ENCODE results near the gene CELF1. TPM values are rescaled to one million over a fixed set of nuclear protein-coding genes. Genes with fewer than 3 reads are reported as not detected.

Gene CELF1
- total and polyA plus RNA-seq, 2 donors (not counting 1 experiment from before 2014, with no cell fraction given), result 81.1 to 100 TPM

DNA sequence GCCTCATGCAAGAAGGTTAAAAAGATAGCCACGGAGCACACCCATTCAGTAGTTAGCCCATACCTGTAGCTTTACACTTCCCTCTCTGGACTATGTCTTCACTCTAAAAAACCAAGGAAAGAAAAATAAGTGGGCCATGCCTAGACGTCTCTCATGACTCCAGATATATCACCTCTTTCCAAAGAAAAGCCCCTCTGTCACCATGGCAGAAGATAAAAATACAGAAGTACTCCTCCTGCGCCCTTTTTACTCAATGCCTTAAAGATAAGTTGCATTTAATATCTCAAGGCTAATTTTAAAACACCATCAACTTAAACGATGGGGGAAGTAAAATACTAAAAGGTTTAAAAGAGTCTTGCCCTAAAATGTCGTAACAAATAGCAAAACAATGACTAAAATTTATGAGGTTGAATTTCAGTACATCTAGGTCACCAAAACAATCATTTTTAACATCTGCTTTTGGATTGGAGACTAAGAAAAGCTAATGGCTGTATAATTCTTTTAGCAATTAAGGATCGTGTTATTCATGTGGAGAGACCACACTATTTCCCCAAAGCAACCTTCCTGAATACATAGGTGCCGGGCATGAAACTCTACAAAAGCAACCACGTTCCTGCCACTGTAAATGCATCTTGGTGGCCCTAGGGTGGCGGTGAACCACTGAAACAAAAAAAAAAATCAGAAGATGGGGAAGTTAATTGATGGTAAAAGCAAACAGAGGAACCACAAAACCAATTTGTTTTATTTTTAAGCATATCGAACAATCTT, 46.0 kb downstream of the CELF1 start:
- Histone ChIP-seq H3K4me1 (ENCODE audit: control insufficient read depth, extremely low read depth, insufficient read depth, low read length) (peaks cover 23% of the 10 kb centered on the region), H4K20me1 (ENCODE audit: control insufficient read depth, extremely low read depth, insufficient read depth, low read length) (no peaks in the 10 kb centered on the region), H3K27me3 (ENCODE audit: control insufficient read depth, insufficient read depth, low read length) (no peaks in the 10 kb centered on the region), H3K36me3 (ENCODE audit: control insufficient read depth, insufficient read depth, low read length) (no peaks in the 10 kb centered on the region), H3K9me3 (ENCODE audit: control insufficient read depth, insufficient read depth, low read depth, low read length) (no peaks in the 10 kb centered on the region), H3K27ac (ENCODE audit: insufficient read depth, low read length) (peak overlapping the region; percentile 4), H3K4me2 (ENCODE audit: extremely low read depth, insufficient read depth, low read length) (no peak overlapping the region), H3K4me3 (replicated peaks in 1 of 4; ENCODE audit: control extremely low read depth in 1 of 4, insufficient read depth in 1 of 4, low read depth in 3 of 4, low read length in 4 of 4) (no peak overlapping the region), H3K9ac (ENCODE audit: insufficient read depth, low read length) (no peak overlapping the region), H2AFZ (ENCODE audit: low read length) (no peak overlapping the region), H3K79me2 (ENCODE audit: control insufficient read depth, insufficient read depth, low read length) (peaks cover 79% of the 10 kb centered on the region)
- TF ChIP-seq EZH2 (IDR thresholded peaks at IDR 0.05; ENCODE audit: low read length, missing control alignments), result no peak
- TF ChIP-seq, protein P1, sequence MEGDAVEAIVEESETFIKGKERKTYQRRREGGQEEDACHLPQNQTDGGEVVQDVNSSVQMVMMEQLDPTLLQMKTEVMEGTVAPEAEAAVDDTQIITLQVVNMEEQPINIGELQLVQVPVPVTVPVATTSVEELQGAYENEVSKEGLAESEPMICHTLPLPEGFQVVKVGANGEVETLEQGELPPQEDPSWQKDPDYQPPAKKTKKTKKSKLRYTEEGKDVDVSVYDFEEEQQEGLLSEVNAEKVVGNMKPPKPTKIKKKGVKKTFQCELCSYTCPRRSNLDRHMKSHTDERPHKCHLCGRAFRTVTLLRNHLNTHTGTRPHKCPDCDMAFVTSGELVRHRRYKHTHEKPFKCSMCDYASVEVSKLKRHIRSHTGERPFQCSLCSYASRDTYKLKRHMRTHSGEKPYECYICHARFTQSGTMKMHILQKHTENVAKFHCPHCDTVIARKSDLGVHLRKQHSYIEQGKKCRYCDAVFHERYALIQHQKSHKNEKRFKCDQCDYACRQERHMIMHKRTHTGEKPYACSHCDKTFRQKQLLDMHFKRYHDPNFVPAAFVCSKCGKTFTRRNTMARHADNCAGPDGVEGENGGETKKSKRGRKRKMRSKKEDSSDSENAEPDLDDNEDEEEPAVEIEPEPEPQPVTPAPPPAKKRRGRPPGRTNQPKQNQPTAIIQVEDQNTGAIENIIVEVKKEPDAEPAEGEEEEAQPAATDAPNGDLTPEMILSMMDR (conservative IDR thresholded peaks at IDR 0.05 in 1 of 2, IDR thresholded peaks at IDR 0.05 in 1 of 2; ENCODE audit: low read depth in 1 of 2, low read length in 2 of 2), result no peak
- peak in 1 of 2 donors; percentile 32 for DNase-seq (ENCODE audit: low read depth in 2 of 2)

DNA sequence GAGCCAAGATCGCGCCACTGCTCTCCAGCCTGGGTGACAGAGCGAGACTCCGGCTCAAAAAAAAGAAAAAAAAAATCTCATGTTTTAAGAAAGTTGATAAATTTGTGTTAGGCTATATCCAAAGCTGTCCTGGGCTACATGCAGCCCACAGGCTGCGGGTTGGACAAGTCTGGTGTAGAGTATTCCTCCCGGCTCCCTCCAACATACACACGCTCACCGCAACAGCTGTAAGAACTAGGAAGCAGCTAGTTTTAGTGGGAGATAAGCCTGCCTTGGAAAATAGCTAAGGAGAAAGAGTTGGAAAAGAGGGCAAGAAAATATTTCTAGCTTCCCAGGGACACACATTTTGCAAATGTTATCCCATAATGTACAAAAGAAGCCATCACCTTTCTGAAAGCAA, 46.6 kb downstream of the CELF1 start:
- H3K27ac ChIP-seq (ENCODE audit: insufficient read depth, low read length), result peak overlapping the region; percentile 4
- no peak overlapping the region for H2AFZ ChIP-seq (ENCODE audit: low read length)
- H4K20me1 ChIP-seq (ENCODE audit: control insufficient read depth, extremely low read depth, insufficient read depth, low read length), result no peaks in the 10 kb centered on the region
- no peak for TF ChIP-seq EZH2 (IDR thresholded peaks at IDR 0.05; ENCODE audit: low read length, missing control alignments)
- TF ChIP-seq, protein P1 (conservative IDR thresholded peaks at IDR 0.05 in 1 of 2, IDR thresholded peaks at IDR 0.05 in 1 of 2; ENCODE audit: low read depth in 1 of 2, low read length in 2 of 2), result no peak
- H3K4me2 ChIP-seq (ENCODE audit: extremely low read depth, insufficient read depth, low read length), result peak overlapping the region; percentile 33
- peaks cover 76% of the 10 kb centered on the region for H3K79me2 ChIP-seq (ENCODE audit: control insufficient read depth, insufficient read depth, low read length)
- H3K9me3 ChIP-seq (ENCODE audit: control insufficient read depth, insufficient read depth, low read depth, low read length), result no peaks in the 10 kb centered on the region
- H3K27me3 ChIP-seq (ENCODE audit: control insufficient read depth, insufficient read depth, low read length), result no peaks in the 10 kb centered on the region
- H3K36me3 ChIP-seq (ENCODE audit: control insufficient read depth, insufficient read depth, low read length), result no peaks in the 10 kb centered on the region
- peaks cover 18% of the 10 kb centered on the region for H3K4me1 ChIP-seq (ENCODE audit: control insufficient read depth, extremely low read depth, insufficient read depth, low read length)
- no peak overlapping the region for H3K4me3 ChIP-seq (replicated peaks in 1 of 4; ENCODE audit: control extremely low read depth in 1 of 4, insufficient read depth in 1 of 4, low read depth in 3 of 4, low read length in 4 of 4)
- no peak overlapping the region for H3K9ac ChIP-seq (ENCODE audit: insufficient read depth, low read length)
- DNase-seq (ENCODE audit: low read depth in 2 of 2), result peak in 1 of 2 donors; percentile 62

DNA sequence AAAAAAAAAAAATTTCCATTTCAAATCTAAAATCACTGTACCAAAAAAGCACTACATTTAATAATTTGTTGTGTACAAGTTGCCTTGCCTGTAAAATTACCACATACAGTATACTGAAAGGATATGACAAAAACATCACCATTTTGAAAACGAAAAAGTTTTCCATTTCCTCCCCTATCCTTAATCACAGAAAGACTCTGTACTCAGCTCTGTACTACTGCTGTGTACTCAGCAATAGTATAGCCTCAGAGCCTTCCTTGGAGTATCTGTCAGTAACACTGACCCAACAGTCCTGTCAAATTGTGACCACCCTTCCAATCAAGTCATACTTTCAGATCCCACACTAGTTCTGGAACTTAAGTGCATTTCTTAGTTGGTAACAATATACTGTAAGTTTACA, 48.0 kb downstream of the CELF1 start:
- no peaks in the 10 kb centered on the region for H3K9me3 ChIP-seq (ENCODE audit: control insufficient read depth, insufficient read depth, low read depth, low read length)
- H3K9ac ChIP-seq (ENCODE audit: insufficient read depth, low read length), result no peak overlapping the region
- H3K4me2 ChIP-seq (ENCODE audit: extremely low read depth, insufficient read depth, low read length), result no peak overlapping the region
- no peak for DNase-seq (ENCODE audit: low read depth in 2 of 2)
- no peaks in the 10 kb centered on the region for H4K20me1 ChIP-seq (ENCODE audit: control insufficient read depth, extremely low read depth, insufficient read depth, low read length)
- H3K27me3 ChIP-seq (ENCODE audit: control insufficient read depth, insufficient read depth, low read length), result no peaks in the 10 kb centered on the region
- H3K36me3 ChIP-seq (ENCODE audit: control insufficient read depth, insufficient read depth, low read length), result no peaks in the 10 kb centered on the region
- H3K79me2 ChIP-seq (ENCODE audit: control insufficient read depth, insufficient read depth, low read length), result peaks cover 77% of the 10 kb centered on the region
- H3K4me3 ChIP-seq (replicated peaks in 1 of 4; ENCODE audit: control extremely low read depth in 1 of 4, insufficient read depth in 1 of 4, low read depth in 3 of 4, low read length in 4 of 4), result no peak overlapping the region
- H3K27ac ChIP-seq (ENCODE audit: insufficient read depth, low read length), result no peak overlapping the region
- no peak overlapping the region for H2AFZ ChIP-seq (ENCODE audit: low read length)
- no peak for TF ChIP-seq EZH2 (IDR thresholded peaks at IDR 0.05; ENCODE audit: low read length, missing control alignments)
- TF ChIP-seq, protein P1 (conservative IDR thresholded peaks at IDR 0.05 in 1 of 2, IDR thresholded peaks at IDR 0.05 in 1 of 2; ENCODE audit: low read depth in 1 of 2, low read length in 2 of 2), result no peak
- H3K4me1 ChIP-seq (ENCODE audit: control insufficient read depth, extremely low read depth, insufficient read depth, low read length), result peaks cover 14% of the 10 kb centered on the region

All from fibroblast of lung (primary cell).